ENCODE results near the gene MBL2.

Gene MBL2

DNA sequence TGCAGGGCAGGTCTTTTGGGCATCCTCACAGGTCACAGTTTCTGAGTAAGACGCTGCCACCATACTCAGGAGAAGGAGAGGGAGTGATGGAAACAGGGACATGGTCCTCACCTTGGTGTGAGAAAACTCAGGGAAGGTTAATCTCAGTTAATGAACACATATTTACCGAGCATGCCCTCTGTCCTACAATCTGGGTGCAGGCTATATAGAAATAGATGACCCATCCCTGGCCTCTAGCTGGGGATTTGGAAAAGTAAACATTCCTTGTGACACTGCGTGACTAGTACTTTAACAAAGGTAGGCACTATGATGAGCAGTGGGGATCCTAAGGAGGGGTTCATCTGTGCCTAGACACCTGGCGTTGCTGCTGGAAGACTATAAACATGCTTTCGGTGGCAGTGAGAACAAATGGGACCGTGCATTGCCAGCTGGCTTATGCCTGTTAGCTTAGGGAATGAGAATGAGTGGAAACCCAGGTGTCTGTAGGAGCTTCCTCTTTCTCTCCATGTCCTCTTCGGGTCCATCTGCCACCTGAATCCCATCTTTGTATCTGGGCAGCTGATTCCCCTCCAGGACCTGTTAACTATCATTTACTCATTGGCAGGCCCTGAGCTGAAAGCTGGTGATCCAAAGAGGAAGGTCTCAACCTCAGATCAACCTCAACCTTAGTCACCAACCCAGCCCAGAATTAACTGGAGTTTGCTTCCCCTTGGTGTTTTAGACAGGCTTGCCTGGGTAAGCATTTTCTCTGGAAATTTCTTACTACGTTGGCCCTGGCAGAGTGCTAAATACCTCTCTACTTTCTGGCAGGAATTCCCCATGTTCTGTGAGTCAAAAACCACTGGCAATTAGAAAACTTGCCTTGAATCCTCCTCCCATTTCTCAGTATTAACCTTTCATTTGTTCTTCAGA lies 794 bp downstream of the MBL2 start:
- Histone ChIP-seq H3K4me1 (ENCODE audit: control insufficient read depth, insufficient read depth, low read length) (no peaks in the 10 kb centered on the region), H3K27ac (ENCODE audit: extremely low read depth, low read depth, low read length) (no peak overlapping the region), H3K9me3 (ENCODE audit: control insufficient read depth, insufficient read depth, low read depth, low read length) (no peaks in the 10 kb centered on the region), H3K36me3 (ENCODE audit: control insufficient read depth in 2 of 2, insufficient read depth in 1 of 2, low read length in 2 of 2) (no peaks in the 10 kb centered on the region), H3K4me3 (ENCODE audit: low read depth, low read length) (no peak overlapping the region)
- CTCF ChIA-PET, result interaction anchor here (0.5 to 1.5 kb wide), 3 partner anchors 9 to 183 kb away, joined by 3 to 6 read pairs (median 3); no protein-coding TSS in a partner anchor
- TF ChIP-seq MZF1 (tag by site-specific recombination; IDR thresholded peaks at IDR 0.05; ENCODE audit: borderline replicate concordance) (no peak), ZEB2 (tag by site-specific recombination; IDR thresholded peaks at IDR 0.05) (no peak), ZNF76 (tag by site-specific recombination; IDR thresholded peaks at IDR 0.05; ENCODE audit: borderline replicate concordance, low read depth) (no peak)
- TF ChIP-seq, protein P1, sequence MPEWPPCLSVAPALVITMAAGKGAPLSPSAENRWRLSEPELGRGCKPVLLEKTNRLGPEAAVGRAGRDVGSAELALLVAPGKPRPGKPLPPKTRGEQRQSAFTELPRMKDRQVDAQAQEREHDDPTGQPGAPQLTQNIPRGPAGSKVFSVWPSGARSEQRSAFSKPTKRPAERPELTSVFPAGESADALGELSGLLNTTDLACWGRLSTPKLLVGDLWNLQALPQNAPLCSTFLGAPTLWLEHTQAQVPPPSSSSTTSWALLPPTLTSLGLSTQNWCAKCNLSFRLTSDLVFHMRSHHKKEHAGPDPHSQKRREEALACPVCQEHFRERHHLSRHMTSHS (tag by site-specific recombination; IDR thresholded peaks at IDR 0.05), result no peak
- TF ChIP-seq, protein P2, sequence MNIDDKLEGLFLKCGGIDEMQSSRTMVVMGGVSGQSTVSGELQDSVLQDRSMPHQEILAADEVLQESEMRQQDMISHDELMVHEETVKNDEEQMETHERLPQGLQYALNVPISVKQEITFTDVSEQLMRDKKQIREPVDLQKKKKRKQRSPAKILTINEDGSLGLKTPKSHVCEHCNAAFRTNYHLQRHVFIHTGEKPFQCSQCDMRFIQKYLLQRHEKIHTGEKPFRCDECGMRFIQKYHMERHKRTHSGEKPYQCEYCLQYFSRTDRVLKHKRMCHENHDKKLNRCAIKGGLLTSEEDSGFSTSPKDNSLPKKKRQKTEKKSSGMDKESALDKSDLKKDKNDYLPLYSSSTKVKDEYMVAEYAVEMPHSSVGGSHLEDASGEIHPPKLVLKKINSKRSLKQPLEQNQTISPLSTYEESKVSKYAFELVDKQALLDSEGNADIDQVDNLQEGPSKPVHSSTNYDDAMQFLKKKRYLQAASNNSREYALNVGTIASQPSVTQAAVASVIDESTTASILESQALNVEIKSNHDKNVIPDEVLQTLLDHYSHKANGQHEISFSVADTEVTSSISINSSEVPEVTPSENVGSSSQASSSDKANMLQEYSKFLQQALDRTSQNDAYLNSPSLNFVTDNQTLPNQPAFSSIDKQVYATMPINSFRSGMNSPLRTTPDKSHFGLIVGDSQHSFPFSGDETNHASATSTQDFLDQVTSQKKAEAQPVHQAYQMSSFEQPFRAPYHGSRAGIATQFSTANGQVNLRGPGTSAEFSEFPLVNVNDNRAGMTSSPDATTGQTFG (tag by site-specific recombination; IDR thresholded peaks at IDR 0.05; ENCODE audit: borderline replicate concordance), result no peak
- POLR2A ChIA-PET, result no interaction called here

DNA sequence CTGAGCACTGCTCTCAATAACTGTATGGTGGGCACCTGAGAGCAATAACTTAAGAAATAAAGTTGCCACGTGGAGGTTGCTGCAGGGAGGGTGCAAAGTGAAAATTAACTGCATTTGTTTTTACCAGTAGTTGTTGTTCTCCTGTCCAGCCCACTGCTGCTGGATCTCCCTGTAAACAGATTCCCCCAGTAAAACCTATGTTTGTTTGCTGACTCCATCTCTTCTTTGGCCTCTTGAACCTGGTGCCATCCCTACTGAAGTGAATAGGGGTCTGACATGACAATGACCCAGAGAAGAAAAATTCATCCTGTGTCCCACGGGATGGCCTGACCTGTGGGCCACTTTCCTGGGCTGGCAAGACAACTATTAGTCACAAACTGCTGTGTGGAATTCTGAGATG lies 1.7 kb downstream of the MBL2 start:
- Histone ChIP-seq H3K36me3 (ENCODE audit: control insufficient read depth in 2 of 2, insufficient read depth in 1 of 2, low read length in 2 of 2) (no peaks in the 10 kb centered on the region), H3K4me1 (ENCODE audit: control insufficient read depth, insufficient read depth, low read length) (no peaks in the 10 kb centered on the region), H3K27ac (ENCODE audit: extremely low read depth, low read depth, low read length) (no peak overlapping the region), H3K4me3 (ENCODE audit: low read depth, low read length) (no peak overlapping the region), H3K9me3 (ENCODE audit: control insufficient read depth, insufficient read depth, low read depth, low read length) (no peaks in the 10 kb centered on the region)
- POLR2A ChIA-PET, result no interaction called here
- CTCF ChIA-PET, result interaction anchor here (1.5 kb wide), 1 partner anchor 10 kb away, joined by 6 read pairs; no protein-coding TSS in a partner anchor
- TF ChIP-seq ZNF23 (tag by site-specific recombination; IDR thresholded peaks at IDR 0.05; ENCODE audit: borderline replicate concordance) (no peak), ZNF768 (tag by site-specific recombination; IDR thresholded peaks at IDR 0.05) (no peak), YY1 (tag by site-specific recombination; IDR thresholded peaks at IDR 0.05) (no peak), SCRT2 (tag by site-specific recombination; IDR thresholded peaks at IDR 0.05) (no peak), ZNF175 (tag by site-specific recombination; IDR thresholded peaks at IDR 0.05) (no peak), ZNF621 (tag by site-specific recombination; IDR thresholded peaks at IDR 0.05) (no peak), ZBTB8A (tag by site-specific recombination; IDR thresholded peaks at IDR 0.05) (no peak)
- TF ChIP-seq, protein P3, sequence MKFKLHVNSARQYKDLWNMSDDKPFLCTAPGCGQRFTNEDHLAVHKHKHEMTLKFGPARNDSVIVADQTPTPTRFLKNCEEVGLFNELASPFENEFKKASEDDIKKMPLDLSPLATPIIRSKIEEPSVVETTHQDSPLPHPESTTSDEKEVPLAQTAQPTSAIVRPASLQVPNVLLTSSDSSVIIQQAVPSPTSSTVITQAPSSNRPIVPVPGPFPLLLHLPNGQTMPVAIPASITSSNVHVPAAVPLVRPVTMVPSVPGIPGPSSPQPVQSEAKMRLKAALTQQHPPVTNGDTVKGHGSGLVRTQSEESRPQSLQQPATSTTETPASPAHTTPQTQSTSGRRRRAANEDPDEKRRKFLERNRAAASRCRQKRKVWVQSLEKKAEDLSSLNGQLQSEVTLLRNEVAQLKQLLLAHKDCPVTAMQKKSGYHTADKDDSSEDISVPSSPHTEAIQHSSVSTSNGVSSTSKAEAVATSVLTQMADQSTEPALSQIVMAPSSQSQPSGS (tag by site-specific recombination; IDR thresholded peaks at IDR 0.05; ENCODE audit: low read depth), result no peak

DNA sequence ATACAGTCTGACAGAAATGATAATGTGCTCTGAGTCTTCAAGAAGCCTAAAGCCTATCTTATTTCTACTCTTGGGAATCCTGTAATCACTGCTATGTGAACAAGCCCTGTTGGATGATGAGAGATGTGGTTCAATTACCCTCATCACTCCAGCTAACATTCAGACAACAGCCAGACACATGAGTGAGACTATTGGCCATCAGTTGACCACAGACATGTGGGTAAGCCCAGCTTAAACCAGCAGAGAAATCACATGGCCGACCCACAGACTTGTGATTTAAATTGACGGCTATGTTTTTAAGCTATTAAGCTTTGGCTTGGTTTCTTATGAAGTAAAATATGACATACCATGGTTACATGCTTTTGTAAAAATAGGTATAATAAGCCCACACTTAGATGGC lies 2.6 kb downstream of the MBL2 start:
- ChIA-PET CTCF (interaction anchor here (2.0 kb wide), 1 partner anchor 9 kb away, joined by 12 read pairs; no protein-coding TSS in a partner anchor), POLR2A (no interaction called here)
- Histone ChIP-seq H3K4me3 (ENCODE audit: low read depth, low read length) (no peak overlapping the region), H3K4me1 (ENCODE audit: control insufficient read depth, insufficient read depth, low read length) (no peaks in the 10 kb centered on the region), H3K9me3 (ENCODE audit: control insufficient read depth, insufficient read depth, low read depth, low read length) (no peaks in the 10 kb centered on the region), H3K36me3 (ENCODE audit: control insufficient read depth in 2 of 2, insufficient read depth in 1 of 2, low read length in 2 of 2) (no peaks in the 10 kb centered on the region), H3K27ac (ENCODE audit: extremely low read depth, low read depth, low read length) (no peak overlapping the region)
- TF ChIP-seq, protein P4, sequence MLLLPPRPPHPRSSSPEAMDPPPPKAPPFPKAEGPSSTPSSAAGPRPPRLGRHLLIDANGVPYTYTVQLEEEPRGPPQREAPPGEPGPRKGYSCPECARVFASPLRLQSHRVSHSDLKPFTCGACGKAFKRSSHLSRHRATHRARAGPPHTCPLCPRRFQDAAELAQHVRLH (tag by site-specific recombination; IDR thresholded peaks at IDR 0.05), result no peak
- TF ChIP-seq ZNF777 (tag by site-specific recombination; IDR thresholded peaks at IDR 0.05; ENCODE audit: borderline replicate concordance), result no peak
- TF ChIP-seq ZNF624 (tag by site-specific recombination; IDR thresholded peaks at IDR 0.05), result no peak
- TF ChIP-seq, protein P5, sequence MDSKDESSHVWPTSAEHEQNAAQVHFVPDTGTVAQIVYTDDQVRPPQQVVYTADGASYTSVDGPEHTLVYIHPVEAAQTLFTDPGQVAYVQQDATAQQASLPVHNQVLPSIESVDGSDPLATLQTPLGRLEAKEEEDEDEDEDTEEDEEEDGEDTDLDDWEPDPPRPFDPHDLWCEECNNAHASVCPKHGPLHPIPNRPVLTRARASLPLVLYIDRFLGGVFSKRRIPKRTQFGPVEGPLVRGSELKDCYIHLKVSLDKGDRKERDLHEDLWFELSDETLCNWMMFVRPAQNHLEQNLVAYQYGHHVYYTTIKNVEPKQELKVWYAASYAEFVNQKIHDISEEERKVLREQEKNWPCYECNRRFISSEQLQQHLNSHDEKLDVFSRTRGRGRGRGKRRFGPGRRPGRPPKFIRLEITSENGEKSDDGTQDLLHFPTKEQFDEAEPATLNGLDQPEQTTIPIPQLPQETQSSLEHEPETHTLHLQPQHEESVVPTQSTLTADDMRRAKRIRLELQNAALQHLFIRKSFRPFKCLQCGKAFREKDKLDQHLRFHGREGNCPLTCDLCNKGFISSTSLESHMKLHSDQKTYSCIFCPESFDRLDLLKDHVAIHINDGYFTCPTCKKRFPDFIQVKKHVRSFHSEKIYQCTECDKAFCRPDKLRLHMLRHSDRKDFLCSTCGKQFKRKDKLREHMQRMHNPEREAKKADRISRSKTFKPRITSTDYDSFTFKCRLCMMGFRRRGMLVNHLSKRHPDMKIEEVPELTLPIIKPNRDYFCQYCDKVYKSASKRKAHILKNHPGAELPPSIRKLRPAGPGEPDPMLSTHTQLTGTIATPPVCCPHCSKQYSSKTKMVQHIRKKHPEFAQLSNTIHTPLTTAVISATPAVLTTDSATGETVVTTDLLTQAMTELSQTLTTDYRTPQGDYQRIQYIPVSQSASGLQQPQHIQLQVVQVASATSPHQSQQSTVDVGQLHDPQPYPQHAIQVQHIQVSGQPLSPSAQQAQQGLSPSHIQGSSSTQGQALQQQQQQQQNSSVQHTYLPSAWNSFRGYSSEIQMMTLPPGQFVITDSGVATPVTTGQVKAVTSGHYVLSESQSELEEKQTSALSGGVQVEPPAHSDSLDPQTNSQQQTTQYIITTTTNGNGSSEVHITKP (tag by site-specific recombination; IDR thresholded peaks at IDR 0.05), result no peak
- TF ChIP-seq, protein P6, sequence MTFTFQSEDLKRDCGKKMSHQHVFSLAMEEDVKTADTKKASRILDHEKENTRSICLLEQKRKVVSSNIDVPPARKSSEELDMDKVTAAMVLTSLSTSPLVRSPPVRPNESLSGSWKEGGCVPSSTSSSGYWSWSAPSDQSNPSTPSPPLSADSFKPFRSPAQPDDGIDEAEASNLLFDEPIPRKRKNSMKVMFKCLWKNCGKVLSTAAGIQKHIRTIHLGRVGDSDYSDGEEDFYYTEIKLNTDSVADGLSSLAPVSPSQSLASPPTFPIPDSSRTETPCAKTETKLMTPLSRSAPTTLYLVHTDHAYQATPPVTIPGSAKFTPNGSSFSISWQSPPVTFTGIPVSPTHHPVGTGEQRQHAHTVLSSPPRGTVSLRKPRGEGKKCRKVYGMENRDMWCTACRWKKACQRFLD (tag by site-specific recombination; IDR thresholded peaks at IDR 0.05), result no peak
- no peak for TF ChIP-seq ZNF416 (tag by site-specific recombination; IDR thresholded peaks at IDR 0.05)
- no peak for TF ChIP-seq ZNF2 (tag by site-specific recombination; IDR thresholded peaks at IDR 0.05)
- TF ChIP-seq HOXC10 (CRISPR knock-in tag; IDR thresholded peaks at IDR 0.05), result no peak

All from HEK293 (cell line).